Neural crest cell (in vitro differentiated cells): Measurements from ENCODE around the gene TRIM63. TPM values are rescaled to one million over a fixed set of nuclear protein-coding genes. Genes with fewer than 3 reads are reported as not detected.

ENCODE experiments used
- DNase-seq: peaks from one replicate; pipeline ENCODE4 v3.0.0; 2021; ENCODE audit warnings: low read depth, mixed read lengths, low spot score
- H3K27ac Mint-ChIP-seq: one replicate; pipeline ENCODE4 v1.8.0; 2021; ENCODE audit warnings: mild to moderate bottlenecking, mixed read lengths; ENCODE audit not compliant: unreplicated experiment
- H3K27me3 Mint-ChIP-seq: 2 replicates; pipeline ENCODE4 v1.8.0; 2021; ENCODE audit warnings: low read depth, mild to moderate bottlenecking, mixed read lengths
- H3K36me3 Mint-ChIP-seq: 2 replicates; pipeline ENCODE4 v1.8.0; 2021; ENCODE audit warnings: low read depth, mild to moderate bottlenecking, mixed read lengths
- H3K4me1 Mint-ChIP-seq: 2 replicates; pipeline ENCODE4 v1.8.0; 2021; ENCODE audit warnings: mixed read lengths
- H3K4me3 Mint-ChIP-seq: one replicate; pipeline ENCODE4 v1.8.0; 2021; ENCODE audit warnings: mild to moderate bottlenecking, mixed read lengths
- H3K9me3 Mint-ChIP-seq: 2 replicates; pipeline ENCODE4 v1.8.0; 2021; ENCODE audit warnings: mixed read lengths
- CTCF ChIP-seq: fragments of 200-600 bp; sonication (generic); conservative IDR thresholded peaks from 2 replicates; pipeline ENCODE4 v1.5.0; 2021; ENCODE audit warnings: antibody characterized with exemption, mild to moderate bottlenecking
- total RNA-seq: library from RNA; stranded (reverse); gene quantifications from 2 replicates; pipeline ENCODE4 v1.2.1, GENCODE V29; 2021

The TRIM63 gene
- total RNA-seq, 1 donor from 2014 or later = not detected

- no peak for DNase-seq
- H3K27me3 Mint-ChIP-seq = no peaks in the 10 kb centered on the region
Observed at GRCh38 chr1:26029864-26030481, 37.5 kb downstream of the TRIM63 start.

GRCh38 chr1:26029054-26029863 is 38.2 kb downstream of the TRIM63 start:
- Mint-ChIP-seq H3K27ac (peak overlapping the region; percentile 40), H3K27me3 (no peaks in the 10 kb centered on the region), H3K4me1 (peaks cover 70% of the 10 kb centered on the region), H3K9me3 (no peaks in the 10 kb centered on the region), H3K36me3 (no peaks in the 10 kb centered on the region), H3K4me3 (peak overlapping the region; percentile 69)
- DNase-seq = no peak
- TF ChIP-seq CTCF = no peak

More at GRCh38 chr1:26029864-26030481, 37.5 kb downstream of the TRIM63 start:
- Mint-ChIP-seq H3K4me1 (peaks cover 70% of the 10 kb centered on the region), H3K4me3 (peak overlapping the region; percentile 69), H3K36me3 (no peaks in the 10 kb centered on the region), H3K9me3 (no peaks in the 10 kb centered on the region), H3K27ac (peak overlapping the region; percentile 57)
- TF ChIP-seq CTCF = no peak

GRCh38 chr1:26028490-26028980 is 38.9 kb downstream of the TRIM63 start:
- peaks cover 71% of the 10 kb centered on the region for H3K4me1 Mint-ChIP-seq
- H3K4me3 Mint-ChIP-seq = peak overlapping the region; percentile 50
- no peak overlapping the region for H3K27ac Mint-ChIP-seq
- DNase-seq = peak; percentile 43
- TF ChIP-seq CTCF = no peak
- H3K36me3 Mint-ChIP-seq = no peaks in the 10 kb centered on the region
- no peaks in the 10 kb centered on the region for H3K27me3 Mint-ChIP-seq
- H3K9me3 Mint-ChIP-seq = no peaks in the 10 kb centered on the region

GRCh38 chr1:26027716-26028489 is 39.5 kb downstream of the TRIM63 start:
- Mint-ChIP-seq H3K9me3 (no peaks in the 10 kb centered on the region), H3K27me3 (no peaks in the 10 kb centered on the region), H3K4me1 (peaks cover 76% of the 10 kb centered on the region), H3K27ac (peak overlapping the region; percentile 96), H3K4me3 (peak overlapping the region; percentile 50), H3K36me3 (no peaks in the 10 kb centered on the region)
- no peak for DNase-seq
- TF ChIP-seq CTCF = no peak

GRCh38 chr1:26025517-26025916 is 41.9 kb downstream of the TRIM63 start:
- no peak for TF ChIP-seq CTCF
- Mint-ChIP-seq H3K27ac (no peak overlapping the region), H3K27me3 (no peaks in the 10 kb centered on the region), H3K36me3 (no peaks in the 10 kb centered on the region), H3K4me3 (peak overlapping the region; percentile 20), H3K9me3 (no peaks in the 10 kb centered on the region), H3K4me1 (peaks cover 73% of the 10 kb centered on the region)
- DNase-seq = no peak
